NCI-H774 (cell line): ENCODE measurements around the gene RIPOR3.

Experiments used
- DNase-seq: peaks from one replicate; lab custom pipeline; 2025; lab: John Stamatoyannopoulos, UW

RIPOR3 gene

DNA sequence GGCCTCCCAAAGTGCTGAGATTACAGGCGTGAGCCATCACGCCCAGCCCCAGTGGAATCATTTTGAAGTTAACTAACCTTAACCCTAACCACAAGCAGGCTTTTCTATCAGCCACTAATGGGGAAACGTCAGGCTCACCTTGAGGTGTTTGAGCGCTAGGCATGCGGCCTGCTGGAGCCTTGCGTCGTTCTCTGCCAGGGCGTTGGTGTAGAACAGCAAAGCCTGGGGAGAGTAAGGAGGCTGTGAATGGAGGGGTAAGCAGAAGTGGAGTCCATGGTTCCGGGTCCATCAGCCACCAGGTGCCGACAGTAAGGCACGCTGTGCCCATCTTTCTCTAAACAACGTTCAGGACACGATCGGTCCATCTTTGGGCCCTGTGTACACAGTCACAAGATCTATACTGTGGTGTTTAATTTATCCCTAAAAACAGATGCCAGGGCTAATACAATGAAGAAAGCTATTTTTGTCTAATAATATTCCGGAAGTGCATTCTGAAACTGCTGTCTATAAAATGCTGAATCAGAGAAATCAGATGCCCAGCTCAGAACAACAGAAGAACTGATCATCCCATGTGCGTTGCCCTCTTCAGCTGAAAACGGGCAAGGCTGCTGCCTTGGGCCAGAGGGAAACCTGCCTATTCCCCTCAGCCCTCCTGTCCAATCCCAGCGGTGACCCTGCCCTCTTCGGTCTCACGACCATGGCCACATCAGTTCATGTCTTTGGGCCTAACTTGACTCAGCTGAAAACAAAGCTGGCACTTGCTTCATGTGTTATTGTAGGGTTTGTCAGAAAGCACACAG, 101.6 kb downstream of the RIPOR3 start:
- no peak for DNase-seq

DNA sequence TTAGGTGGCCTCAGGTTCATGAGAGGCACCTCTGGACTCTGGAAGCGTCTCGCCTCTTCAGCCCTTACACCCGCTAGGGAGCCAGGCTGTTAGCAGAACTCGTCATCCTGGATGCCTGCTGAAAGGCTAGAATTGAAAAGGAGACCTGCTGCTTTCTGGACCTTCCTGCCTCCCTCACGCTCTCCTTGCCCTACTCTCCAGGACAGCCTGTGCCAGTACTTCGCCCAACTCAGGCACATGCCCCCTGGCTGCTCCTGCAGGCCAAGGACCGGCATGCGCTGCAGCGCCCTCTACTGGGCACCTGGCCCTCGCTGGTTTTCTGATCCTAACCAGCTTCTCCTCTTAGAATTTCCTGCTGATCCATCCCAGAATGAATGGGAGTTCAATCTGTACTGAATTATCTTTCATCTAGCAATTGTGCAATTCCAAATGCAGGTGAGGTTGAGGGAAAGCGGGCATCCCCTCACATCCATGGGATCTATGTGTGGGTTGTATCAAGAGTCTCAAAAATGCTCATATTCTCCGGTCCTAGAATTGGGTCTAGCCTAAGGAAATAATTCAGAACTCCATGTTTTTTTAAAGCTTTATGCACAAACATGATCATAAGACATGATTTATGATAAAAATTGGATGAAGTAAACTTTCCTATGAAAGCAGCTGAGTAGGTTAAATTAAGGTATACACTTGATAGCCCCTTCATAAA, 103.2 kb downstream of the RIPOR3 start:
- no peak for DNase-seq

DNA sequence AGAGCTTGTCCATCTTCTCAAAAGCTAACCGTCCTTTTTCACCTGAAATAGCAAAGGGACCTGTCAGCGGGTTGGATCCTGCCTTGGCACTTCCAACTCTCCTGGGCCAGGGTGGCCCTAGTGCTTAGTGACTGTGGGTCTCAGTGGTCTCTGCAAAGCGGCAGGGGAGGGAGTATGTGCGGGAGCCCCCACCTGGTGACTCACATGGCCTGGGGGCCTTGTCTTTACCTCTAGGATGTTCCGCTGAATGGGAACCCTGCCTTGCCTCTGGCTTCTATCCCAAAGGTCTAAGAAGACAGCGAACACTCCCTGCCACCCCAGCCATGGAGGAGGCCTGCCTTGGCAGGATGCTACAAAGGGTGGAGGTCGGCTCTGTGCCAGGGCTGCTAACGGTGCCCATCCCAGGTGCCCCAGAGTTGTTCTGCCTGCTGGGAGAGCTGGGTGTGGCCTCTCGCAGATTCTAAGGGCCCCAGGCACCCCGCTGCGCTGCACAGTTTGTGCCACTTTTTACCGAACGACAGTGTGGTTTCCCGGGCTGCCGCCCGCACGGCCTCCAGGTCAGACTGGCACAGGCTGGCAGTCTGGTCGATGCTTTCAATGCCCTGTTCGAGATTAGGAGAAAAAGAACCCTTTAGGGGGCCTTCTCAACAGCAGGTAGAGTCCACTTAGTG, 103.9 kb downstream of the RIPOR3 start:
- DNase-seq, result no peak

DNA sequence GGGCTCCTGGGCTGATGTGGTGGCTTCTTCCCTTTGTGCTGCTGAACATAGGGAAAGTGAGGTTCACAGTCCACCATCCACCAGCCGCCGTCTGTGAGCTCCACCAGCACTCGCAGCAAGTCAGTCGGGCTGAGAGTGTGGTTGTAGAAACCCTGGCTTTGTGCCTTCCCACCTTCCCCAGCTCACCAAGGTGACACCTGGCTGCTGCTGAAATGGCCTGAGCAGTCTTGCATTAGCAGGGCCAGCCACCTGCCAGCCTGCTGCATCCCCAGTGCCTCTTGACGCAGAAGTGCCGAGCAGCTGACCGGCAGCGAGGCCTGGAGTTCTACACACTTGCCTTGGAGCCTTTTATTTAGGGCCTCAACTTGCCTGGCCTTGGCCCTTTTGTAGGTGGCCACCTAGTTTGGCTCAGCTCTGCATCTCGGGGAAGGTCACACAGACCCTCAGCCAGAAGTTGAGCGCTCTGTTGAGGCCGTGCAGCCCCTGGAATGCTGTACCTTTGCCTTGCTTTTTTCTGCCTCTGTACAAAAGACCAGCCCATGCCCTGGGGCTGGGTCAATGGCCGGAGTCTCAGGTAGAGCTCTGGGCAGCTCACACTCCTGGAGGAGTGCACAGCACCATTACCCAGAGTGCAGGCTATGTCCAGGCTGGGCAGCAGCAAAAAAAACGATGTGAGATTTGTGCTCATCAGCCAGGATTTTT, 104.7 kb downstream of the RIPOR3 start:
- DNase-seq, result no peak

DNA sequence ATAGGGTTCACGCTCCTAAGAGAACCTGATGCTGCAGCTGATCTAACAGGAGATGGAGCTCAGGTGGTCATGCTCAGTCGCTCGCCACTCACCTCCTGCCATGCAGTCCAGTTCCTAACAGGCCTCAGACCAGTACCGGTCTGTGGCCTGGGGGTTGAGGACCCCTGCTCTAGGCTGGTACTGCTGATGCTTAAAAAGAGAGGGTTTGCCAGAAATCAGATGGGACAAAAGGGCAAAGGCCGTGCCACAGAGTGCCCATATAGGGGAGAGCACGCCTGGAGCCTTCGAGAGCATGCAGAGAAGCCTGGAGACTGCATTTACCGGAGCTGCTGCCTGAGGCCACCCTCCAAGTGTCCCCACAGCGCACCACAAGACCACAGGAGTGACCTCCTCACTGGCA, 105.7 kb downstream of the RIPOR3 start:
- no peak for DNase-seq

DNA sequence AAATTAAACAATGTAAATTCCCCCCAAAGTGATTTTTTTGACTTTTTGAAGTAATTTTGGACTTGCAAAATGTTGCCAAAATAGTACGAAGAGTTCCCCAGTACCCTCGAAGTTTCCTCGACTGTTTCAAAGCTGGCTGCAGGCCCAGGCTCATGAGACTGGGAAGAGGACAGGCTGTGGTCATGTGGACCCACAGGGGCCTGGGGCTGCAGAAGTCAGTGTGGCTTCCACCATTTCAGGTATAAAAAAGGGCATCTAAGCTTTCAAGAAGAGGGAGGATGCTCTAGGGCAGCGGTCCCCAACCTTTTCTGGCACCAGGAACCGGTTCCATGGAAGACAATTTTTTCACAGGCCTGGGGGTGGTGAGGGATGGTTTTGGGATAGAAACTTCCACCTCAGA, 106.1 kb downstream of the RIPOR3 start:
- DNase-seq, result no peak

DNA sequence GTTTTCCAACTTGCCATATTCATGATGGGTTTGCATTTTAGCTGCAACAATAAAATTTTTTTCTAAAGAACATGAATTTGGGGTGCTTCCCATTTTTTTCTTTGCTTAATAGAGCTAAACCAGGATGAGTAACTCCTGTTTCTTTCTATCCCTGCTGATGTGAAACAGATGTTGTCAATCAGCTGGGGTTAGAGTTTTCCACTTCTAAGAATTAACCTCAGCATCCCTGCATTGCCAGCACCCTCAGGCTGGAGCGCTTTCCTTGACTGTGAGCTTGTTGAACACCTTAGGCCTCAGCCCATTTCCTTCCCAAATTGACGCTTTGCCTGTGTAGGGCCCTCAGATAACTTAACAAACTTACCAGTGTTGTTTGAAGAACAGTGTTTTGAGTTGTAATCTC, 106.7 kb downstream of the RIPOR3 start:
- DNase-seq, result no peak

DNA sequence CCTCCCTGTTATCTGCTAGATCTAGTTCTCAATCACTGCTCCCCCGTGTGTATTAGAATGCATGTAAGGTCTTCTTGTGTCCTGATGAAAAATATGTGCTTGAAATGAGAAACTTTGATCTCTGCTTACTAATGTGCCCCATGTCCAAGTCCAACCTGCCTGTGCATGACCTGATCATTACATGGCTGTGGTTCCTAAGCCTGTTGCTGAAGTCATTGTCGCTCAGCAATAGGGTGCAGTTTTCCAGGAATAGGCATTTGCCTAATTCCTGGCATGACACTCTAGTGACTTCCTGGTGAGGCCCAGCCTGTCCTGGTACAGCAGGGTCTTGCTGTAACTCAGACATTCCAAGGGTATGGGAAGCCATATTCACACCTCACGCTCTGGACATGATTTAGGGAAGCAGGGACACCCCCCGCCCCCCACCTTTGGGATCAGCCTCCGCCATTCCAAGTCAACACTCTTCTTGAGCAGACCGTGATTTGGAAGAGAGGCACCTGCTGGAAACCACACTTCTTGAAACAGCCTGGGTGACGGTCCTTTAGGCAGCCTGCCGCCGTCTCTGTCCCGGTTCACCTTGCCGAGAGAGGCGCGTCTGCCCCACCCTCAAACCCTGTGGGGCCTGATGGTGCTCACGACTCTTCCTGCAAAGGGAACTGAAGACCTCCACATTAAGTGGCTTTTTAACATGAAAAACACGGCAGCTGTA, 107.7 kb downstream of the RIPOR3 start:
- no peak for DNase-seq

DNA sequence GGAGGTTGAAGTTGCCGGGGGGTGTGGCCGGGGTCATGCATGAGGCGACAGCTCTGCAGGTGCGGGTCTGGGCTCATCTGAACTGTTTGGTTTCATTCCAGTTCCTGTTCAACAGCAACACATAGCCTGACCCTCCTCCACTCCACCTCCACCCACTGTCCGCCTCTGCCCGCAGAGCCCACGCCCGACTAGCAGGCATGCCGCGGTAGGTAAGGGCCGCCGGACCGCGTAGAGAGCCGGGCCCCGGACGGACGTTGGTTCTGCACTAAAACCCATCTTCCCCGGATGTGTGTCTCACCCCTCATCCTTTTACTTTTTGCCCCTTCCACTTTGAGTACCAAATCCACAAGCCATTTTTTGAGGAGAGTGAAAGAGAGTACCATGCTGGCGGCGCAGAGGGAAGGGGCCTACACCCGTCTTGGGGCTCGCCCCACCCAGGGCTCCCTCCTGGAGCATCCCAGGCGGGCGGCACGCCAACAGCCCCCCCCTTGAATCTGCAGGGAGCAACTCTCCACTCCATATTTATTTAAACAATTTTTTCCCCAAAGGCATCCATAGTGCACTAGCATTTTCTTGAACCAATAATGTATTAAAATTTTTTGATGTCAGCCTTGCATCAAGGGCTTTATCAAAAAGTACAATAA, 108.6 kb downstream of the RIPOR3 start:
- no peak for DNase-seq

DNA sequence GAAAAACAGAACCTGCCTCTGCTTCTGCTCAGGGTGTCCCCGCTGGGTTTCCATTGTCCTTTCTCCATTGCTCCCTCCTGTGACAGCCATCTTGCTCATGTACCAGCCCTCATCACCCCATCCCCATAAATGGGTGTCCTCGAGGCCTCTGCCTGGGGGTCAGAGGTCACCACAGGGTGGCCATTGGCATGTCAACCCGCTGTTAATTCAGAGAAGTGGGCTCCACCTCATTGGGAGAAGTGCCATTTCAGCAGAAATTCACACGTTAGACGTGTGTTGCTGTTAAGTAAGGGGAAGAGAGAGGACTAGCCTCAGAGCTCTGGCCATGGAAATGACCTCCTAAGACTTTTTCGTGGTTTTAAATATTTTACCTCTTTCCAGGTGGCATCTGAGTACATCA, 109.2 kb downstream of the RIPOR3 start:
- no peak for DNase-seq

DNA sequence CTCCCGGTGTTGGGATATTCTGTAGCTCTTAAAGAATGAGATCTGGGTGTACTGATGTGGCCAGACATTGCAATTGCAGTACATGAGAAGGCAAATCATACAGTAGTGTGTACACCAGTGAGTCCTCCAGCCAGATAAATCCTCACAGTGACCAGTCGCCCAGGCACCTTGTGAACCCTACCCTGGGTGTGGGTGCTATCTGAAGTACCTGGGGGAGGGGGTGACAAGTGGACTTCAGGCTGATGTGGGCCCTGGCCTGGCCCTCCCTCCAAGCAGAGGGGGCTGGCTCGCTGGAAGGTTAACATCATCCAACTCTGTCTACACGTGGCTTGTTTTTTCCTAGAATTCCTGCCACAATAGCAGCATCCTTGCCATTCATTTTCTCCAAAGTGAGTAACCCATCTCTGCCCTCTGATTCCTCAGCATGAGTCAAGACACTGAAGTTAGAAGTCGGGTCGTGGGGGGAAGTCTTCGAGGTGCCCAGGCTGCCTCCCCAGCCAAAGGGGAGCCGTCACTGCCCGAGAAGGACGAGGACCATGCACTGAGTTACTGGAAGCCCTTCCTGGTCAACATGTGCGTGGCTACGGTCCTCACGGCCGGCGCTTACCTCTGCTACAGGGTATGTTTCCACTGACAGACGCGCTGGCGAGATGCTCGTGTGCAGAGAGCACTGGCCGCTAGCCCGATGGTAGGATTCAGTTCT, 110.3 kb downstream of the RIPOR3 start:
- DNase-seq, result no peak

DNA sequence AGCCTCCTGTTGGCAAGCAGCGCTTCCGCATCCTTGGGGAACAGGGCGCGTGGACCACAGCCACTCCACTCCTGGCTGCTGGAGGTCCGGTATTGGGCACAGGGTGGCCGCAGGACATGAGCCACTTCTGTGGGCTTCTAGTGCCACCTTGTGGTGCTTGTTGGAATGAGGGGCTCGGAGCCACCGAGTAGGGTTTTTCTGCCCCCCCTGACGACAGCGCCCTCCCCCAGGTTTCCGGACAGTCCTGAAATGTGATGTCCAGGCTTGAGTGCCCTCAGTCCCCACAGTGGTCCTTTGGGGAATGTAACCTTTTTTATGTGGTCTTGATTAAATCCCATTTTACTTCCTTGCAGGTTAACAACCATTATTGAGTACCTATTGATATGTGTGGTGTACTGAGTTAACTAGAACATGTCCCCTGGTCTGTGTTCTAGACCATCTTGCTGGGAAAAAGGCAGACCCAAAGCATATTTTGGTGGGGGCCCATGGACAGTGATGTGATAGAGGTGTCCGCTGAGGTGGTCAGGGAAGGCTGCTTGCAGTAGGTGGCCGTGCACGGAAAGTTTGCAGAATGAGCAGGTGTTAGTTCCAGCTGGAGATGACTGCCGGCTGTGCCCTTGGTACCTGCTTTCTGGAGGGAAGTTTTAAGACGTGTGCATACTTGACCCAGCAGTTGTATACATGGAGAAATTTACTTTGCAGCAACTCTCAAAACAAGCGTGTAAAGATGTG, 111.2 kb downstream of the RIPOR3 start:
- DNase-seq, result no peak

DNA sequence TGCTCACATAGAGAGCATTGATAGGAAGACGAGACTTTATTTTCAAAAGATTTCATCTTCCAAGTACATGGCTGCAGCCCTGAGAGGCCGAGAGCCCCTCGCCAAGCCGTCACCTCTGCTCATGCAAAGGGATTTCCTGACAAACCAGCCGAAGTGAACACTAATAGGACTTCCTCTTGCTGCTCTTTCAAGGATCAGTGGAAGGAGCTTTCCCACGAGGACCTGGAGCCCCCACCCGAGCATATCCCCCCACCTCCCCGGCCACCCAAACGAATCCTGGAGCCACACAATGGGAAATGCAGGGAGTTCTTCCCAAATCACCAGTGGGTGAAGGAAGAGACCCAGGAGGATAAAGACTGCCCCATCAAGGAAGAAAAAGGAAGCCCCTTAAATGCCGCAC, 111.8 kb downstream of the RIPOR3 start:
- no peak for DNase-seq

DNA sequence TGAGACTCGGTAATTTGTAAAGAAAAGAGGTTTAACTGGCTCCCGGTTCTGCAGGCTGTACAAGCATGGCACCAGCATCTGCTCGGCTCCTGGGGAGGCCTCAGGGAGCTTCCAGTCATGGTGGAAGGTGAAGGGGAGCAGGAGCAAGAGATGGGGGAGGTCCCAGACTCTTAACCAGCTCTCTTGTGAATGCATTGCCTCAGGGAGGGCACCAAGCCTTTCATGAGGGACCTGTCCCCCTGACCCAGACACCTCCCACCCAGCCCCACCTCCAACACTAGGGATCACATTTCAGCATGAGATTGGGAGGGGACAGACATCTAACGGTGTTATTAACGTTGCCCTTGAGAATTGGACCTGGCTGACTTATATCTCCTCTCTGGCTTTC, 112.6 kb downstream of the RIPOR3 start:
- DNase-seq, result no peak

DNA sequence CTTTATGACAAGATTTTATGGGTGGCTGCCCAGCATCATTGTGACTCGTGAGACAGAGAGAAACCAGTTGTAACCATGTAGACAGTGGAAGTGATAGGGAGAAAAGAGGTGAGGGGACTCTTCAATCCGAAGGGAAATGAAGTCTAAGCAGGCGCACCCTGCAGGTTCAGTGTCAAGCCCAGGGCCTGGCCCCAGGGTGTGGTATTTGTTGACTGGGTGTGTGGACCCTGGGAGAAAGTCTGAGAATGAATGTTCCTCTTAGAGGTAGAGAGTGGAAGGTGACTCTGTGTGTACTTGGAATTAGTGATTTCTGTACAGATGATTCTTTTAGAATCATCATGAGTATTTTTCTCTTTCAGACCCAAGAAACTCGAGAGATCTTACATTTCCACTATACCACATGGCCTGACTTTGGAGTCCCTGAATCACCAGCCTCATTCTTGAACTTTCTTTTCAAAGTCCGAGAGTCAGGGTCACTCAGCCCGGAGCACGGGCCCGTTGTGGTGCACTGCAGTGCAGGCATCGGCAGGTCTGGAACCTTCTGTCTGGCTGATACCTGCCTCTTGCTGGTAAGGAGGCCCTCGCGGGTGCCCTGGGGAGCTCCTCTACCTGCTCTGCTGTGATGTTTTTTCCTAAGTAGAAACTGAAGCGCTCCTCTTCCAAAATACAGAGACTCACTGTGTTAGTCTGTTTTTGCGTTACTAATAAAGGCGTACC, 113.1 kb downstream of the RIPOR3 start:
- no peak for DNase-seq

DNA sequence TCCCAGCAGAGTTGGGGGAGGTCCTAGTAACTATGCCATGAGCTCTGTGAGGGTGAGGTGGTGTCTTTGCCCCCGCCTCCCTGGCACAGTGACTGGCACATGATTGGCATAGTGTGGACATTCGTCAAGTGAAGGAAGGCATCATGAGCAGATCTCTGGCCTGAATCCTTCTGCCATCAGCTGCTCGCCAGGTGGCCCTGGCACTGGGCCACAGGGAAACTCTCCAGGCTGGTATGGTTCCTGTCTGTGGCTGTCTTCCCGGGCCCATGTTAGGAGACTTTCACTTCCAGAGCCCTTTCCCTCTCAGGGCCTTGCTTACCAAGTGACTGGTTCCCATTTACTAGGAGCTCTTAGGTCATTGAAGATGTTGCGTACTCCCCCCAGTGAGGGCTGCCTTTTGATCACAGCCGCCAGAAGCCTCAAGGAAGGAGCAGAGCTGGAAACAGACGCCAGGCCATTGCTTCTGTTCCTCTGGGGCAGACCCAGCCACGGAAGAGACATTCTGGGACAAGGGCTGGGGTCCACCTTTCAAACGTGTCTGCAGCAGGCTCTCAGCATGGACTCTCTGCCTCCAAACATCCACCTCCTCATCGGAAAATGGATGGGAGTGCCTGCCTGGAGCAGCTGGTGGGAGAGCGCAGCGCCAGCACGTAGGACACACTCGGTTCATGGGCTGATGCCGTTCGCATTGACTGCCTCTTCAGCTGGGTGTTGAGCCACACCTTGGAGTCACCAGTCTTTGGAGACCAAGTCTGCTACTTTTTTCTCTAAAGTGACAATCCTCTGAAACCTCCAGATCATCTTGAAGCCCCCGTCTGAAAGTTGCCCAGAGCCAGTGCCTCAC, 113.9 kb downstream of the RIPOR3 start:
- DNase-seq, result no peak

DNA sequence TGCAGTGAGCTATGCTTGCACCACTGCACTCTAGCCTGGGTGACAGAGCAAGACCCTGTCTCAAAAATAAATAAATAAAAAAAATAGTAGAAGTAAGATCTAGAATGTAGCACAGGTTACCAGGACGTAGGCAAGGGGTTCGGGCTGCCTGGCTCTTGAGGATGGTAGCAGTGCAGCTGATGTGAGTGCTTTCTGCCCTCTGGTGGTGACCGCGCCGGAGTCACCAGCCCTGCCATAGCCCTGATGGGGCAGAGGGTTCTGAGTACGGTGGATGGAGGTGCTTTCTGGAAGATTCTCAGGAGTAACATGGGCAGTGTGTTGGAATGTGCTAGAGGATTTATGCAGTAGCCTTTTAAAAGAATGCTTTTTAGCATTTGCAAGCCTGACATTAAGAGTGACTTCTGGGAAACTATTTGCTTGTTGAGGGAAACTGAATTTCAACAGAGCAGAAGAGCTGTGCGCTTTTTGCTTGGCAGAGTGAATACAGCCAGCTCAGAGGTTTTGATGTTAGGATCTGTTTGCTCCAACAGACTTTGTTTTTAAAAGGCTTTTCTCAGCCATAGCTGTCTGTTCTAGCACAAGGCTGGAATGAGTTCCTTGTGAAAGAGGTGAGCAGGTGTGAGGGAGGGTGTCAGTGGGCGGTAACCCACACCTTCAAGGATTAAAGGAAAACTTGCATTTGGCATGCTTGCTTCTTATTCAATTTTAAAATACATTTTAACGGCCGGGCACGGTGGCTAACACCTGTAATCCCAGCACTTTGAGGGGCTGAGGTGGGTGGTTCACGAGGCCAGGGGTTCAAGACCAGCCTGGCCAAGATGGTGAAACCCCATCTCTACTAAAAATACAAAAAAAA, 115.2 kb downstream of the RIPOR3 start:
- DNase-seq, result no peak

DNA sequence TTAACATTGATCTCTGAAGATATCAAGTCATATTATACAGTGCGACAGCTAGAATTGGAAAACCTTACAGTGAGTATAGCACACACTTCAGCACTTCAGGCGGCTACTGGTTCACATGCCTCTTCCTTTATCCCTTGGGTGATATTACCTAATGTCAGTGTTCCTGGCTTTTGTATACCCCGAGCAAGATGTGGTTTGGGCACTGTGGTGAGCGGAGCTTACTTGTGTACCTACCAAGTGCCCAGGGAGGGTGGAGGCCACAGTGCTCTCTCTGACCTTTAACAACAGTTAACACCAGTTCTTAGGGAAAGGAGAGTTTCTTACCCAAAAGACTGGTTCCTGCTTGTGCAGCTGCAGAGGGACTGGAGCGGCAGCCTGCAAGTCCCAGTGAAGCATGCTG, 116.8 kb downstream of the RIPOR3 start:
- DNase-seq, result no peak
